AG08396 (cell line): ENCODE results near the gene TOP2A.
A peak's percentile ranks its signal among the peaks of the same experiment; 100 is the strongest.

ENCODE experiments used
- DNase-seq: peaks from one replicate; pipeline ENCODE4 v3.0.0; 2012; ENCODE audit warnings: low spot score, mixed read lengths

Gene TOP2A

GRCh38 chr17:40417609-40418427 is at the start of gene TOP2A:
TOP2A (minus strand) TSS chr17:40417896; CDS start chr17:40417791, 105 bp downstream.
- DNase-seq = peak; percentile 99

GRCh38 chr17:40467281-40467867 is 49.7 kb upstream of the TOP2A start:
- no peak for DNase-seq

GRCh38 chr17:40466298-40466971 is 48.7 kb upstream of the TOP2A start:
- no peak for DNase-seq

GRCh38 chr17:40464392-40464855 is 46.7 kb upstream of the TOP2A start:
- DNase-seq = no peak

- DNase-seq = no peak
Observed at GRCh38 chr17:40463122-40463550, 45.4 kb upstream of the TOP2A start.

- no peak for DNase-seq
Observed at GRCh38 chr17:40462343-40463121, 44.8 kb upstream of the TOP2A start.

GRCh38 chr17:40461732-40462342 is 44.1 kb upstream of the TOP2A start:
- DNase-seq = no peak

GRCh38 chr17:40460968-40461731 is 43.5 kb upstream of the TOP2A start:
- DNase-seq = no peak

- DNase-seq = no peak
Observed at GRCh38 chr17:40460604-40460967, 42.9 kb upstream of the TOP2A start.

- DNase-seq = no peak
Observed at GRCh38 chr17:40459636-40460603, 42.2 kb upstream of the TOP2A start.

GRCh38 chr17:40458851-40459482 is 41.3 kb upstream of the TOP2A start:
- no peak for DNase-seq

GRCh38 chr17:40457964-40458791 is 40.5 kb upstream of the TOP2A start:
- peak; percentile 88 for DNase-seq

- DNase-seq = no peak
Observed at GRCh38 chr17:40457369-40457768, 39.7 kb upstream of the TOP2A start.

GRCh38 chr17:40456396-40456951 is 38.8 kb upstream of the TOP2A start:
- no peak for DNase-seq

GRCh38 chr17:40454613-40454995 is 36.9 kb upstream of the TOP2A start:
- no peak for DNase-seq

- peak; percentile 55 for DNase-seq
Observed at GRCh38 chr17:40453881-40454612, 36.4 kb upstream of the TOP2A start.

- no peak for DNase-seq
Observed at GRCh38 chr17:40452921-40453378, 35.3 kb upstream of the TOP2A start.
